Stimulated activated CD8-positive, alpha-beta memory T cell treated with anti-CD3 and anti-CD28 coated beads, Interleukin-7, amount 100 ng/mL, for 1 hour (primary cell): ENCODE results near the gene INCA1.
A peak's percentile ranks its signal among the peaks of the same experiment; 100 is the strongest.

Source experiments
- DNase-seq, 2 donors: peaks; one replicate each; pipeline ENCODE4 v3.0.0-alpha.2; 2020; ENCODE audit warnings: low read depth in 2 of 2

Gene INCA1

GRCh38 chr17:4948166-4948930 is 49.0 kb downstream of the INCA1 start, which contains the start of gene PFN1:
Gene PFN1 (minus strand): TSS chr17:4948530. CDS start chr17:4948394, 136 bp downstream.
- peak; percentile 77 to 81 for DNase-seq

DNA sequence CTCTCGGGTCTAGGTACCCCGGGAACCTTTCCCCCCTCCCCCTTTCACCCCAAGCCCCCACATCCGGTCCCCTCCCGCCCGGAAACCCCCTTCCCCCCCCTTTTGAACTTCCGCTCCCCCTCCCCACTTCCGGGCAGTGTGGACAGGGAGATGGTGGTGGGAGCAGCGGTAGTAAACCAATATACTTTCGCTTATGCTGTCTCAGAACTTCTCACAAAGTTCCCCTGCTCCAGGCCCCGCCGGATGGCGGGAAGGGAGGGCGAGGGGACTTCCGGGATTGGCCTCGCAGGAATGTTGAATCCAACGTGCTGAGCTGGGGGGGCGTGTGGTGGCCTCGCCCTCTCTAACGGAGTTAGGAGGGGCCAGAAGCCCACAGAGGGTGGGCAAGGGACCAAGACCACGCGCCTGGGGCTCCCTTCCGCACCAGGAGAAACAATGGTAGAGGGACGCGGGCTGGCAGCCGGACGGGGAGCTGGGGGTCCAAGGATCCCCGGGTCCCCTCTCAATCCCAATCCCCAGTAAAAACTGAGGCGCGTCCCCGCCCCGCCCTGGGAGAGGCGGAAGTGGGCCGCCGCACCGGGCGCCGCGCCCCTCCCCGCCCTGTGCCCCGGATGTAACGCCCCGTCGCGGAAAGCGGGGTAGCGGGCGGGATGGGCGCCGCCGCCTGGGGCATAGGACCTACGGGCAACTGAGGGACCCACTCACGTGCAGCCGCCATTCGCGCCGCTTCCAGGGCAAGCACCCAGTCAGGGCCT is 49.7 kb downstream of the INCA1 start:
- DNase-seq, result no peak

- DNase-seq, result no peak
These were observed 50.3 kb downstream of the INCA1 start for GRCh38 chr17:4947010-4947410.

GRCh38 chr17:4946312-4946976 is 50.9 kb downstream of the INCA1 start:
- DNase-seq, result no peak

GRCh38 chr17:4945944-4946280 is 51.4 kb downstream of the INCA1 start:
- no peak for DNase-seq

DNA sequence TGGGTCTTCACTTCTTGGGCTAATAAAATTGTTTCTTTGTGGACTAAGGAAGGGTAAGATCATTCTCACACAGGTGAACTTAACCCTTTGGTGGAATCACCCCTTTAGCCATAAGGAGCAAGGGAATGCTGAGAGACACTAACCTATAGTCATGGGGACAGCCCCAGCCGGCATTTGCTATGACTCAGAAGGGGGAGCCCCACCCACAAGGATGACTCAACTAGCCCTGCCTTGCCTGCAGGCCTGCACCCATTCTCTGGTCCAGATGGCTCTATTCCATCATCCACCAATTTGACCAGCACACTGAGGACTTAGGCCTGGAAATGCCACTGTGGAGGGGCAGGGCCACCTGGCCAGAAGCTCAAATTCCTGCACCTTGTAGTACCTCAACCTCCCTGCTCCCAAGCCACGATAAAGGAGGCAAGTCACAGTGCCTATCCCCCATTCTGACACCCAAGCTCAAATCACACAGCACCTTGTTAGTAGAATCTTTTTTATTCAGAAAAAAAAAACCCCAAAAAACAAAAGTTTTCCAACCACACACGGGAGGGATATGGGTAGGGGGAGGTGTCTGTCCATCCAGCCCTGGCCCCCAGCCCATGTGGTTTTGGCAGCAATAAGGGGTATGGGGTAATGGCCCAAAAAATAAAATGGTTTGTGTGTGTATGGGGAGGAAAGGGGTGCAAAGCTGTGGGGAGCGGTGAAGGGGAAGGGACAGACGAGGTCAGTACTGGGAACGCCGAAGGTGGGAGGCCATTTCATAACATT is 52.0 kb downstream of the INCA1 start:
- DNase-seq, result peak in 1 of 2 donors; percentile 62

- no peak for DNase-seq
These were observed 52.7 kb downstream of the INCA1 start for GRCh38 chr17:4944554-4945175.

- DNase-seq, result no peak
These were observed 53.2 kb downstream of the INCA1 start for GRCh38 chr17:4944163-4944553.

GRCh38 chr17:4942760-4943508 is 54.4 kb downstream of the INCA1 start:
- no peak for DNase-seq

- DNase-seq, result no peak
These were observed 56.1 kb downstream of the INCA1 start for GRCh38 chr17:4941319-4941610.

GRCh38 chr17:4940555-4941318 is 56.6 kb downstream of the INCA1 start:
- DNase-seq, result no peak

GRCh38 chr17:4939796-4940554 is 57.3 kb downstream of the INCA1 start, which contains the start of the genes RNF167 and SLC25A11:
Gene RNF167 (plus strand): TSS chr17:4940268. CDS start chr17:4940910, 642 bp downstream.
Gene SLC25A11 (minus strand): TSS chr17:4940046. CDS start chr17:4939910, 136 bp downstream.
- DNase-seq, result peak; percentile 86 to 88

- no peak for DNase-seq
These were observed 57.9 kb downstream of the INCA1 start for GRCh38 chr17:4939546-4939795.

DNA sequence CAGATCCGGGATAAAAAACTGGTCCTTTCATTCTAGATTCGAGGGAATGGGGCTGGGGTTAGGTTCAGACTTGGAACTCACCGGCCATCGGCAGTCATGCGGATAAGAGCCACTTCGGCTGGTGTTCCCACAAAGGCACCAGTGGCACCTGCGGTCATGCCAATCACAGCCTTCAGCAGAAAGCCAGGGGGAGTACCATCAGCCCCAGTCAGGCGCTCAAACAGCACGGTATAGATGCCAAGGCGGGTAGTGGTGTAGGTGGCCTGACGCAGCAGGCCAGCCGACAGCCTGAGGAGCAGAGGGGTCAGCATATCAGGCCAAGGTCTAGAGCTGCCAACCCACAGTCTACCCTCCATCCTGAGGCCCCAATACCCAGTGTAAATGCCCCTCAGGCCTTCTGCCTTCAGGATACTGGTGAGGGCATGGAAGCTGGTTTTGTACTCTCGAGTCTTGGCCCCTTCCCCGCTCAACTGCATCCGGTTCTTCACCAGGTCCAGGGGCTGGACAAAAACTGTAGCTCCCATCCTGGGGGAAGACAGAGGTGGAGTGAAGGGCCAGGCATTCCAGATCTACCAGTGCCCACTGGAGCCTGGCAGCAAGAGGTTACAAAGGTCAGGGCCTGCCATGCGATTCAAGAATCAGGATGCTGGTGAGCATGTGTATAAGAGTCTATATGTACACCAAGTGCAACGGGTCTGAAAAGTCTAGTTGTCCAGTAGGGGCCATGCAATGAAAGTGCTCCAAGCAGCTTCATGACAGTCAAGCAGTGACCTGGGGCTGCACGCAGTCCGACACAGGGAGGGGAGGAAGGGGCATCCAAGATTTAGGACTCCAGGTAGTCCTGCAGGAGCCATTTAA is 58.4 kb downstream of the INCA1 start:
- no peak for DNase-seq
